Astrocyte (in vitro differentiated cells and primary cell): ENCODE results near the gene NDUFA11.

ENCODE experiments used
- EZH2 ChIP-seq: IDR thresholded peaks from 2 replicates; pipeline ENCODE4 v1.6.1; 2012; ENCODE audit warnings: mild to moderate bottlenecking, low read length, inconsistent platforms; ENCODE audit not compliant: insufficient read depth
- TF ChIP-seq, protein P1 (sequence below): IDR thresholded peaks from 2 replicates; pipeline ENCODE4 v1.5.1; 2011; ENCODE audit warnings: low read depth, mild to moderate bottlenecking, inconsistent platforms, low read length, moderate library complexity; ENCODE audit not compliant: insufficient read depth

DNA sequence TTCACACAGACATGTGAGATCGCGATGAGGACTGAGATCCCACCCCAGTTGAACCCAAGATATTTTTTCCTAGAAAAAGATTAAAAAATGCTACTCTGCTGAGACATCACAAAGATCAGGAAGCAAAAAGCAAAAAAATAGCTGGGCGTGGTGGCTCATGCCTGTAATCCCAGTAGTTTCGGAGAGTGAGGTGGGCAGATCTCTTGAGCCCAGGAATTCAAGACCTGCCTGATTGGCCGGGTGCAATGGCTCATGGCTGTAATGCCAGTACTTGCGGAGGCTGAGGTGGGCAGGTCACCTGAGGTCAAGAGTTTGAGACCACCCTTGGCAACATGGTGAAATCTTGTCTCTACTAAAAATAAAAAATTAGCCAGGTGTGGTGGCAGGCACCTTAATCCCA, 53.4 kb downstream of the NDUFA11 start:
- no peak for TF ChIP-seq EZH2
- TF ChIP-seq, protein P1, sequence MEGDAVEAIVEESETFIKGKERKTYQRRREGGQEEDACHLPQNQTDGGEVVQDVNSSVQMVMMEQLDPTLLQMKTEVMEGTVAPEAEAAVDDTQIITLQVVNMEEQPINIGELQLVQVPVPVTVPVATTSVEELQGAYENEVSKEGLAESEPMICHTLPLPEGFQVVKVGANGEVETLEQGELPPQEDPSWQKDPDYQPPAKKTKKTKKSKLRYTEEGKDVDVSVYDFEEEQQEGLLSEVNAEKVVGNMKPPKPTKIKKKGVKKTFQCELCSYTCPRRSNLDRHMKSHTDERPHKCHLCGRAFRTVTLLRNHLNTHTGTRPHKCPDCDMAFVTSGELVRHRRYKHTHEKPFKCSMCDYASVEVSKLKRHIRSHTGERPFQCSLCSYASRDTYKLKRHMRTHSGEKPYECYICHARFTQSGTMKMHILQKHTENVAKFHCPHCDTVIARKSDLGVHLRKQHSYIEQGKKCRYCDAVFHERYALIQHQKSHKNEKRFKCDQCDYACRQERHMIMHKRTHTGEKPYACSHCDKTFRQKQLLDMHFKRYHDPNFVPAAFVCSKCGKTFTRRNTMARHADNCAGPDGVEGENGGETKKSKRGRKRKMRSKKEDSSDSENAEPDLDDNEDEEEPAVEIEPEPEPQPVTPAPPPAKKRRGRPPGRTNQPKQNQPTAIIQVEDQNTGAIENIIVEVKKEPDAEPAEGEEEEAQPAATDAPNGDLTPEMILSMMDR: no peak
